GM18909 (cell line): Measurements from ENCODE around the gene SRGAP2C.
"Not testable (repeated sequence)": the region's sequence is repeated elsewhere in the genome, so short reads cannot be mapped to it uniquely, and the experiment has no call there.

Source experiments
- ATAC-seq: cut with Tn5 transposase; IDR thresholded peaks from one replicate; pipeline ENCODE4 v1.9.1; 2021; ENCODE audit warnings: mild to moderate bottlenecking; ENCODE audit not compliant: unreplicated experiment, poor library complexity

SRGAP2C gene

GRCh38 chr1:121185140-121185708 is 449 bp downstream of the SRGAP2C start:
- peak; percentile 2 for ATAC-seq

GRCh38 chr1:121186191-121186590 is 1.4 kb downstream of the SRGAP2C start:
- not testable (repeated sequence) for ATAC-seq

GRCh38 chr1:121187914-121188313 is 3.1 kb downstream of the SRGAP2C start:
- ATAC-seq, result not testable (repeated sequence)

GRCh38 chr1:121192512-121192911 is 7.7 kb downstream of the SRGAP2C start:
- ATAC-seq, result not testable (repeated sequence)

GRCh38 chr1:121197095-121197882 is 12.5 kb downstream of the SRGAP2C start:
- not testable (repeated sequence) for ATAC-seq

- not testable (repeated sequence) for ATAC-seq
These were observed 15.0 kb downstream of the SRGAP2C start for GRCh38 chr1:121199763-121200162.

- ATAC-seq, result not testable (repeated sequence)
These were observed 15.5 kb downstream of the SRGAP2C start for GRCh38 chr1:121200232-121200631.

- ATAC-seq, result not testable (repeated sequence)
These were observed 16.5 kb downstream of the SRGAP2C start for GRCh38 chr1:121200985-121201981.

GRCh38 chr1:121202986-121203385 is 18.2 kb downstream of the SRGAP2C start:
- not testable (repeated sequence) for ATAC-seq

GRCh38 chr1:121205786-121206711 is 21.3 kb downstream of the SRGAP2C start:
- not testable (repeated sequence) for ATAC-seq

- not testable (repeated sequence) for ATAC-seq
These were observed 22.6 kb downstream of the SRGAP2C start for GRCh38 chr1:121207328-121207727.

GRCh38 chr1:121208375-121208774 is 23.6 kb downstream of the SRGAP2C start:
- not testable (repeated sequence) for ATAC-seq

GRCh38 chr1:121210778-121211177 is 26.0 kb downstream of the SRGAP2C start:
- not testable (repeated sequence) for ATAC-seq

- ATAC-seq, result not testable (repeated sequence)
These were observed 28.7 kb downstream of the SRGAP2C start for GRCh38 chr1:121213491-121213890.

- ATAC-seq, result not testable (repeated sequence)
These were observed 29.9 kb downstream of the SRGAP2C start for GRCh38 chr1:121214544-121215156.

GRCh38 chr1:121215699-121216417 is 31.1 kb downstream of the SRGAP2C start:
- not testable (repeated sequence) for ATAC-seq

- not testable (repeated sequence) for ATAC-seq
These were observed 31.9 kb downstream of the SRGAP2C start for GRCh38 chr1:121216676-121217075.

- ATAC-seq, result peak; percentile 67
These were observed 37.0 kb downstream of the SRGAP2C start for GRCh38 chr1:121221770-121222169.
